ENCODE data around the gene FBXO46. TPM values are rescaled to one million over a fixed set of nuclear protein-coding genes. Genes with fewer than 3 reads are reported as not detected.

Gene FBXO46
- total RNA-seq, 2 experiments from 2014 or later = 27.5 to 32.2 TPM

GRCh38 chr19:45705115-45705514, 25.6 kb downstream of the FBXO46 start:
- Histone ChIP-seq H3K27ac (ENCODE audit: low read depth, low read length, poor library complexity, severe bottlenecking) (peak overlapping the region; percentile 43), H4K20me1 (ENCODE audit: insufficient read depth, low read length) (no peaks in the 10 kb centered on the region), H3K9me2 (ENCODE audit: insufficient read depth, low read length) (no peaks in the 10 kb centered on the region), H3K4me2 (ENCODE audit: low read length) (no peak overlapping the region), H2AFZ (ENCODE audit: low read length) (no peak overlapping the region), H3K36me3 (ENCODE audit: insufficient read depth, low read length) (peaks cover 68% of the 10 kb centered on the region), H3K4me1 (ENCODE audit: insufficient read depth, low read length, poor library complexity, severe bottlenecking) (peaks cover 48% of the 10 kb centered on the region), H3K4me3 (ENCODE audit: low read depth, low read length, poor library complexity, severe bottlenecking) (no peak overlapping the region), H3K79me2 (ENCODE audit: insufficient read depth, low read depth, low read length) (peaks cover 11% of the 10 kb centered on the region; the same call in 1 of the 2 replicates), H3K9me3 (ENCODE audit: low read length) (peaks cover 15% of the 10 kb centered on the region)
- DNase-seq (ENCODE audit: low spot score) = no peak
- CTCF ChIA-PET (ENCODE audit: unreplicated experiment) = no interaction called here
- intact Hi-C loops (cut with micrococcal nuclease; ENCODE audit: unreplicated experiment) = loop anchor here (10.0 kb wide), 1 partner anchor 180 kb away; the partner anchor contains the start of gene IRF2BP1
- no TSS peak for BruUV-seq (replicated peaks)
- TF ChIP-seq EZH2phosphoT487 (IDR thresholded peaks at IDR 0.05; ENCODE audit: borderline replicate concordance, low read depth, low read length) (no peak), CTCF (conservative IDR thresholded peaks at IDR 0.05; ENCODE audit: low read length) (no peak)
- POLR2A ChIA-PET = no interaction called here

GRCh38 chr19:45701676-45702075, 29.0 kb downstream of the FBXO46 start:
- Histone ChIP-seq H3K4me2 (ENCODE audit: low read length) (no peak overlapping the region), H3K9me2 (ENCODE audit: insufficient read depth, low read length) (no peaks in the 10 kb centered on the region), H4K20me1 (ENCODE audit: insufficient read depth, low read length) (no peaks in the 10 kb centered on the region), H3K79me2 (ENCODE audit: insufficient read depth, low read depth, low read length) (no peaks in the 10 kb centered on the region), H3K9me3 (ENCODE audit: low read length) (peaks cover 15% of the 10 kb centered on the region), H3K36me3 (ENCODE audit: insufficient read depth, low read length) (peaks cover 71% of the 10 kb centered on the region), H3K27ac (ENCODE audit: low read depth, low read length, poor library complexity, severe bottlenecking) (no peak overlapping the region), H3K4me3 (ENCODE audit: low read depth, low read length, poor library complexity, severe bottlenecking) (no peak overlapping the region), H3K4me1 (ENCODE audit: insufficient read depth, low read length, poor library complexity, severe bottlenecking) (peaks cover 29% of the 10 kb centered on the region), H2AFZ (ENCODE audit: low read length) (no peak overlapping the region)
- TF ChIP-seq EZH2phosphoT487 (IDR thresholded peaks at IDR 0.05; ENCODE audit: borderline replicate concordance, low read depth, low read length) (no peak), CTCF (conservative IDR thresholded peaks at IDR 0.05; ENCODE audit: low read length) (no peak)
- intact Hi-C loops (cut with micrococcal nuclease; ENCODE audit: unreplicated experiment) = loop anchor here (10.0 kb wide), 1 partner anchor 183 kb away; the partner anchor contains the start of gene IRF2BP1
- BruUV-seq (replicated peaks) = no TSS peak
- ChIA-PET POLR2A (no interaction called here), CTCF (ENCODE audit: unreplicated experiment) (no interaction called here)
- no peak for DNase-seq (ENCODE audit: low spot score)

GRCh38 chr19:45693106-45693788, 37.4 kb downstream of the FBXO46 start:
- peak; percentile 81 for DNase-seq (ENCODE audit: low spot score)
- H3K4me2 ChIP-seq (ENCODE audit: low read length) = peak overlapping the region; percentile 82
- H2AFZ ChIP-seq (ENCODE audit: low read length) = peak overlapping the region; percentile 44; the same call in 1 of the 2 replicates
- H3K36me3 ChIP-seq (ENCODE audit: insufficient read depth, low read length) = peaks cover 55% of the 10 kb centered on the region
- no peaks in the 10 kb centered on the region for H3K9me2 ChIP-seq (ENCODE audit: insufficient read depth, low read length)
- peak overlapping the region; percentile 72 for H3K27ac ChIP-seq (ENCODE audit: low read depth, low read length, poor library complexity, severe bottlenecking)
- H3K4me3 ChIP-seq (ENCODE audit: low read depth, low read length, poor library complexity, severe bottlenecking) = peak overlapping the region; percentile 93
- CTCF ChIA-PET (ENCODE audit: unreplicated experiment) = interaction anchor here (0.6 to 1.3 kb wide), 4 partner anchors 23 to 37 kb away, joined by 3 to 5 read pairs (median 4); partner anchors contain the start of gene GIPR
- H3K9me3 ChIP-seq (ENCODE audit: low read length) = no peaks in the 10 kb centered on the region
- peaks cover 23% of the 10 kb centered on the region for H3K4me1 ChIP-seq (ENCODE audit: insufficient read depth, low read length, poor library complexity, severe bottlenecking)
- TF ChIP-seq EZH2phosphoT487 (IDR thresholded peaks at IDR 0.05; ENCODE audit: borderline replicate concordance, low read depth, low read length) = no peak
- peak; percentile 99 for TF ChIP-seq CTCF (conservative IDR thresholded peaks at IDR 0.05; ENCODE audit: low read length)
- TSS peak; percentile 73 for BruUV-seq (replicated peaks)
- peaks cover 5% of the 10 kb centered on the region; the same call in 1 of the 2 replicates for H4K20me1 ChIP-seq (ENCODE audit: insufficient read depth, low read length)
- POLR2A ChIA-PET = interaction anchor here (0.5 to 2.3 kb wide), 5 partner anchors 14 to 37 kb away, joined by 3 to 16 read pairs (median 4); no protein-coding TSS in a partner anchor
- peaks cover 40% of the 10 kb centered on the region for H3K79me2 ChIP-seq (ENCODE audit: insufficient read depth, low read depth, low read length)
- intact Hi-C loops (cut with micrococcal nuclease; ENCODE audit: unreplicated experiment) = loop anchor here (5.0 kb wide), 1 partner anchor 79 kb away; no protein-coding TSS in a partner anchor
